Measurements from ENCODE around the gene FAM222B. TPM values are rescaled to one million over a fixed set of nuclear protein-coding genes. Genes with fewer than 3 reads are reported as not detected.

FAM222B gene
- polyA plus RNA-seq, 1 donor from 2014 or later: 6.4 TPM

DNA sequence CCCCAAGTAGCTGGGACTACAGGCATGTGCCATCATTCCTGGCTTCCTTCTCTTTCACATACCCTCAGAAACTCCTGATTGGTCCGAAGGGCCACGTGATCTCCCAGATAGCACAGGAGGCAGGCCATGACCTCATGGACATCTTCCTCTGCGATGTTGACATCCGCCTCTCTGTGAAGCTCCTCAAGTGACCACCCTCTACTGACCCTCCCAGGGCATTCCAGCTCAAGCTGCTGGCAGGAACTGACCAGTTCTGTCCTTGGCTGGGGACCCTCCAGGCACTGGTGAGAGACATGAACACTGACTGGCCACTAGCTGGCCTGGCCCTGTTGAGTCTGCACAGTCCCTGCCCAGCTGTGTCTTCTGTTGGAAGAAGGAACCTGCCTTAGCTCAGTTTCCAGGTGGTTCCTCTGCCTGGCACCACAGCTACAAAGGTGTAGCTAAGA is 17.8 kb upstream of the FAM222B start:
- H3K9me3 ChIP-seq (ENCODE audit: low read length): no peaks in the 10 kb centered on the region
- H3K9ac ChIP-seq (ENCODE audit: low read length): no peak overlapping the region
- no peak overlapping the region for H2AFZ ChIP-seq (ENCODE audit: low read depth, low read length)
- no peak overlapping the region for H3K27ac ChIP-seq (ENCODE audit: low read length)
- H3K79me2 ChIP-seq (replicated peaks; ENCODE audit: insufficient read depth, low read length): peaks cover 4% of the 10 kb centered on the region
- TF ChIP-seq RAD21 (conservative IDR thresholded peaks at IDR 0.05) (no peak), MXI1 (conservative IDR thresholded peaks at IDR 0.05; ENCODE audit: poor library complexity, severe bottlenecking) (no peak), CTCF (IDR thresholded peaks at IDR 0.05; ENCODE audit: poor library complexity, severe bottlenecking) (no peak), TAF1 (IDR thresholded peaks at IDR 0.05; ENCODE audit: low read depth) (no peak), EZH2 (IDR thresholded peaks at IDR 0.05; ENCODE audit: borderline replicate concordance, insufficient read depth, low read length, poor library complexity, severe bottlenecking) (no peak), SMC3 (conservative IDR thresholded peaks at IDR 0.05; ENCODE audit: poor library complexity) (no peak), EP300 (conservative IDR thresholded peaks at IDR 0.05; ENCODE audit: poor library complexity, severe bottlenecking) (no peak)
- TF ChIP-seq, protein P1, sequence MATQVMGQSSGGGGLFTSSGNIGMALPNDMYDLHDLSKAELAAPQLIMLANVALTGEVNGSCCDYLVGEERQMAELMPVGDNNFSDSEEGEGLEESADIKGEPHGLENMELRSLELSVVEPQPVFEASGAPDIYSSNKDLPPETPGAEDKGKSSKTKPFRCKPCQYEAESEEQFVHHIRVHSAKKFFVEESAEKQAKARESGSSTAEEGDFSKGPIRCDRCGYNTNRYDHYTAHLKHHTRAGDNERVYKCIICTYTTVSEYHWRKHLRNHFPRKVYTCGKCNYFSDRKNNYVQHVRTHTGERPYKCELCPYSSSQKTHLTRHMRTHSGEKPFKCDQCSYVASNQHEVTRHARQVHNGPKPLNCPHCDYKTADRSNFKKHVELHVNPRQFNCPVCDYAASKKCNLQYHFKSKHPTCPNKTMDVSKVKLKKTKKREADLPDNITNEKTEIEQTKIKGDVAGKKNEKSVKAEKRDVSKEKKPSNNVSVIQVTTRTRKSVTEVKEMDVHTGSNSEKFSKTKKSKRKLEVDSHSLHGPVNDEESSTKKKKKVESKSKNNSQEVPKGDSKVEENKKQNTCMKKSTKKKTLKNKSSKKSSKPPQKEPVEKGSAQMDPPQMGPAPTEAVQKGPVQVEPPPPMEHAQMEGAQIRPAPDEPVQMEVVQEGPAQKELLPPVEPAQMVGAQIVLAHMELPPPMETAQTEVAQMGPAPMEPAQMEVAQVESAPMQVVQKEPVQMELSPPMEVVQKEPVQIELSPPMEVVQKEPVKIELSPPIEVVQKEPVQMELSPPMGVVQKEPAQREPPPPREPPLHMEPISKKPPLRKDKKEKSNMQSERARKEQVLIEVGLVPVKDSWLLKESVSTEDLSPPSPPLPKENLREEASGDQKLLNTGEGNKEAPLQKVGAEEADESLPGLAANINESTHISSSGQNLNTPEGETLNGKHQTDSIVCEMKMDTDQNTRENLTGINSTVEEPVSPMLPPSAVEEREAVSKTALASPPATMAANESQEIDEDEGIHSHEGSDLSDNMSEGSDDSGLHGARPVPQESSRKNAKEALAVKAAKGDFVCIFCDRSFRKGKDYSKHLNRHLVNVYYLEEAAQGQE (IDR thresholded peaks at IDR 0.05; ENCODE audit: borderline replicate concordance): no peak
- no peaks in the 10 kb centered on the region for H3F3A ChIP-seq (ENCODE audit: insufficient read depth, low read length, poor library complexity, severe bottlenecking)
- H3K9me2 ChIP-seq (ENCODE audit: insufficient read depth, low read length): no peaks in the 10 kb centered on the region
- H3K4me2 ChIP-seq (ENCODE audit: low read length): no peak overlapping the region
- H3K27me3 ChIP-seq (ENCODE audit: insufficient read depth, low read depth, low read length): no peaks in the 10 kb centered on the region
- no peaks in the 10 kb centered on the region for H4K20me1 ChIP-seq (ENCODE audit: insufficient read depth)
- no peaks in the 10 kb centered on the region for H3K36me3 ChIP-seq (ENCODE audit: insufficient read depth, low read length)
- no peak overlapping the region for H3K4me3 ChIP-seq (ENCODE audit: low read length)

GRCh38 chr17:28858801-28859355 is 16.3 kb upstream of the FAM222B start:
- no peak overlapping the region for H3K9ac ChIP-seq (ENCODE audit: low read length)
- H3K9me3 ChIP-seq (ENCODE audit: low read length): no peaks in the 10 kb centered on the region
- no peaks in the 10 kb centered on the region for H4K20me1 ChIP-seq (ENCODE audit: insufficient read depth)
- peaks cover 8% of the 10 kb centered on the region for H3K79me2 ChIP-seq (replicated peaks; ENCODE audit: insufficient read depth, low read length)
- no peaks in the 10 kb centered on the region for H3F3A ChIP-seq (ENCODE audit: insufficient read depth, low read length, poor library complexity, severe bottlenecking)
- H3K27me3 ChIP-seq (ENCODE audit: insufficient read depth, low read depth, low read length): no peaks in the 10 kb centered on the region
- no peak overlapping the region for H3K27ac ChIP-seq (ENCODE audit: low read length)
- no peak for TF ChIP-seq MXI1 (conservative IDR thresholded peaks at IDR 0.05; ENCODE audit: poor library complexity, severe bottlenecking)
- no peak for TF ChIP-seq TAF1 (IDR thresholded peaks at IDR 0.05; ENCODE audit: low read depth)
- no peak for TF ChIP-seq RAD21 (conservative IDR thresholded peaks at IDR 0.05)
- TF ChIP-seq POLR2AphosphoS5 (IDR thresholded peaks at IDR 0.05): no peak
- TF ChIP-seq EP300 (conservative IDR thresholded peaks at IDR 0.05; ENCODE audit: poor library complexity, severe bottlenecking): no peak
- TF ChIP-seq EZH2 (IDR thresholded peaks at IDR 0.05; ENCODE audit: borderline replicate concordance, insufficient read depth, low read length, poor library complexity, severe bottlenecking): no peak
- TF ChIP-seq, protein P1 (IDR thresholded peaks at IDR 0.05; ENCODE audit: borderline replicate concordance): no peak
- no peak for TF ChIP-seq CTCF (IDR thresholded peaks at IDR 0.05; ENCODE audit: poor library complexity, severe bottlenecking)
- no peak for TF ChIP-seq SMC3 (conservative IDR thresholded peaks at IDR 0.05; ENCODE audit: poor library complexity)
- H3K4me2 ChIP-seq (ENCODE audit: low read length): no peak overlapping the region
- H2AFZ ChIP-seq (ENCODE audit: low read depth, low read length): no peak overlapping the region
- no peaks in the 10 kb centered on the region for H3K9me2 ChIP-seq (ENCODE audit: insufficient read depth, low read length)
- H3K36me3 ChIP-seq (ENCODE audit: insufficient read depth, low read length): no peaks in the 10 kb centered on the region
- H3K4me3 ChIP-seq (ENCODE audit: low read length): no peak overlapping the region
